DND-41 (cell line): ENCODE data around the gene SF3A1.

Experiments
- CTCF ChIP-seq: IDR thresholded peaks from 2 replicates; pipeline ENCODE4 v1.5.1; 2012; ENCODE audit warnings: borderline replicate concordance, low read length, moderate library complexity, mild to moderate bottlenecking; ENCODE audit not compliant: poor library complexity, severe bottlenecking; ENCODE audit errors: extremely low read depth
- EZH2 ChIP-seq: IDR thresholded peaks from 3 replicates; pipeline ENCODE4 v1.6.1; 2012; ENCODE audit warnings: borderline replicate concordance, low read depth, mild to moderate bottlenecking, moderate library complexity, low read length, inconsistent platforms; ENCODE audit not compliant: severe bottlenecking

- TF ChIP-seq CTCF = no peak
- no peak for TF ChIP-seq EZH2
Observed at GRCh38 chr22:30308518-30309230, 48.0 kb downstream of the SF3A1 start.
